GM19193 (cell line): ENCODE results near the gene TEX12.

ENCODE experiments used
- POLR2A ChIP-seq: IDR thresholded peaks from 4 replicates; pipeline ENCODE4 v1.6.1; 2011; ENCODE audit not compliant: insufficient read depth, insufficient read length; ENCODE audit errors: extremely low read depth

TEX12 gene

DNA sequence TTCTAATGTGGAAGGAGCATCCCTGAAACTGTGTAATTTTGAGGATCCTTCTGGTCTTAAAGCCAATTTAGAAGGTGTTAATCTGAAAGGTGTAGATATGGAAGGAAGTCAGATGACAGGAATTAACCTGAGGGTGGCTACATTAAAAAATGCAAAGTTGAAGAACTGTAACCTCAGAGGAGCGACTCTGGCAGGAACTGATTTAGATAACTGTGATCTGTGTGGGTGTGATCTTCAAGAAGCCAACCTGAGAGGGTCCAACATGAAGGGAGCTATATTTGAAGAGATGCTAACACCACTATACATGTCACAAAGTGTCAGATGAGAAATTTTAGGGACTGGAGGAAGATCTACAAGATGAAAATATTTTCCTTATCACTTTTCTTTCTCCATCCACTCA lies 15.7 kb downstream of the TEX12 start:
- TF ChIP-seq POLR2A, result no peak

DNA sequence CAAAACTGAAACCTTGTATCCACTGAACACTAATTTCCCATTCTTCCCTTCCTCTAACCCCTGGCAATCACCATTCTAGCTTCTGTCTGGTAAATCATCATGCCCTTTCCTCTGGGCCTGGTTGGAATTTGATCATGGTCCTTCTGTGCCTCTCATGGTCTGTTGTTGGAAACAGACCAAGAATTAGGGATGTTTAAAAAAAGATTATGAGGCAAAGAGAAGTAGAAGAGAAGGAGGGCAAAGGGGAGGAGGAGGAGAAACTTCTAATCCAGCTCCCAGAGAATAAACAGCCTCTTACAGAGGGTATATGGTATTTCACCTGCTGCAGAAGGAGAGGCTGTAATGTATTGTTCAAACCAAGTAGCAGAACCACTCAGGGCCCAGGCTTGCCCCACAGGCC lies 18.7 kb downstream of the TEX12 start:
- TF ChIP-seq POLR2A, result no peak

DNA sequence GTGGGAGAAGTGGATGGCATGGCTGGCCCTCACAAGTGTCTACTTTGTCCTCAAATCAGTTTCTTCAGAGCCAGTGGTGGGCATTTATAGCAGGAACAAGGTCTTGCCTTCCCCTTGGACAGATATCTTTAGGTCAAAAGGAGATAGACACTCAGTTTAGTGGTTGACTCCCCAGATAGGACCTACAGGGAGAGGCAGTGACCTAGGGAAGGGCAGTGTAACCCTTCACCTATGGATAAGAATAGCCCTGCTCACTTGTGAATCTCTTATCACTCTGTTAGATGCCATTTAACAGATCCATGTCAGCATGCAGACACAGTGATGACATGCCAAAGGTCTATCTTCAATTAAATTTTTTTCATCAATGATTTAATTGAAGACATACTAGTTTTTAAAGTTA lies 19.1 kb downstream of the TEX12 start:
- no peak for TF ChIP-seq POLR2A

DNA sequence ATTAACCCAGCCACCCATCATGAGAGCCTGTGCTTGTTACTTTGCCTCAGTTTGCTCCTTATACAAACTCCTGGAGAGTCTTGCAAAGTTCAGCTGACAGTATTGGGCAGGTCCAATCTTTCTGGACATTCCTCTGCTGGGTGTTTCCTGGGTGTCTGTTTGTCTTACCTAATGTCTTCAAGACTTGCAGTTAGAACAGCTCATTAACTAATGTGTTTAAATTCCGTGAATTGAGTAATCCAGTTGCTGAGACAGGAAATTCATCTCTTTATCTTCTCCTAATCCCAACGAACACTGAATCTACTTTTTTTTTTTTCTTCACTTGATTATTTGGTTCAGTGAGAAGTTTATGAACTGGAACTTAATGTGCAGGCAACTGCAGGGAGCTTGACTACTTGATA lies 28.8 kb downstream of the TEX12 start:
- no peak for TF ChIP-seq POLR2A

DNA sequence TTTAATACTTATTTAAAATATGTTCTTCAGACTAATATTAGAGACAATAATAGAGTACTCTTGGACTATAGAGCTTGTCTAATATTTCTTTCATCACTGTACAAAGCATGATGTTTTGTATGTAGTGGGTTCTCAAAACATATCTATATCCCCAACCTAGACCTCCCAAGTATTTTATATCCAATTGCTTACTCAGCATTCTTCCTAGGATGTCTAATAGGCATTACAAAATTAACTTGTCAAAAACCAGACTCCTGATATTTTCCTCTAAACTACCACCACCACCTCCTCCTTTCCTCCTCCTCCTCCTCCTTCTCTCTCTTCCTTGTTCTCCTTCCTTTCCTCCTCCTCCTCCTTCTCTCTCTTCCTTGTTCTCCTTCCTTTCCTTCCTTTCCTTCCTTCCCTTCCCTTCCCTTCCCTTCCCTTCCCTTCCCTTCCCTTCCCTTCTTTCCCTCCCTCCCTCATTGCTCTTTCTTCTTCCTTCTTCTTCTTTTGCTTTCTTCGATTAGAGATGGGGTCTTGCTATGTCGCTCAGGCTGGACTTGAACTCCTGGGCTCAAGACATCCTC lies 29.4 kb downstream of the TEX12 start:
- TF ChIP-seq POLR2A, result no peak

- TF ChIP-seq POLR2A, result no peak
These were observed 33.1 kb downstream of the TEX12 start for GRCh38 chr11:112200252-112200651.

- no peak for TF ChIP-seq POLR2A
These were observed 38.9 kb downstream of the TEX12 start for GRCh38 chr11:112206071-112206470.

GRCh38 chr11:112210890-112211289 lies 43.7 kb downstream of the TEX12 start:
- no peak for TF ChIP-seq POLR2A

DNA sequence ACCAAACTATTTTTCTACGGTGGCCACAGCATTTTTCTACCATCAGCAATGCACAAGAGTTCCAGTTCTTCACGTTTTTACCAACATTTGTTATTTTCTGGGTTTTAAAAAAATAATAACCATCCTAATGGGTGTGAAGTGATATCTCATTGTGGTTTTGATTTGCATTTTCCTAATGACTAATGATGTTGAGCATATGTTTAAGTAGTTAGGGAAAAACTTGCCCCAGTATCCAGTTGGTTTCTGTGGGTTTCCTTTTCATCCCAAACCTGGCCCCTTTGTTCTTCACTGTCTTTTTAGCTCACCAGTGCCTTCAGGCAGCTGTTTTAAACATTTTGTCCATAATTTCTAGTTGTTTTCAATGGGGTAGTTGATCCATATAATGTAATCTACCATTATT lies 44.4 kb downstream of the TEX12 start:
- TF ChIP-seq POLR2A, result no peak

GRCh38 chr11:112212290-112212689 lies 45.1 kb downstream of the TEX12 start:
- no peak for TF ChIP-seq POLR2A

- no peak for TF ChIP-seq POLR2A
These were observed 45.5 kb downstream of the TEX12 start for GRCh38 chr11:112212710-112213109.

GRCh38 chr11:112213753-112214152 lies 46.6 kb downstream of the TEX12 start:
- no peak for TF ChIP-seq POLR2A

DNA sequence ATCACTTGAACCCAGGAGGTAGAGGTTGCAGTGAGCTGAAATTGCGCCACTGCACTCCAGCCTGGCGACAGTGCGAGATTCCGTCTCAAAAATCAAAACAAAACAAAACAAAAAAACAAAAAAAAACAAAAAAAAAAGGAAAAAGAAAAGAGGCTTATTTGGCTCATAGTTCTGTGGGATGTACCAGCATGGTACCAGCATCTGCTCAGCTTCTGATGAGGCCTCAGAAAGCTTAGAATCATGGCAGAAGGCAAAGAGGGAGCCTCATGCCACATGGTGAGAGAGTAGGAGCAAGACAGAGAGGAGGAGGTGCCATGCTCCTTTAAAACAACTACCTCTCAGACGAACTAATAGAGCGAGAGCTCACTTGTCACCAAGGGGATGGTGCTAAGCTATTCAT lies 48.4 kb downstream of the TEX12 start:
- no peak for TF ChIP-seq POLR2A

DNA sequence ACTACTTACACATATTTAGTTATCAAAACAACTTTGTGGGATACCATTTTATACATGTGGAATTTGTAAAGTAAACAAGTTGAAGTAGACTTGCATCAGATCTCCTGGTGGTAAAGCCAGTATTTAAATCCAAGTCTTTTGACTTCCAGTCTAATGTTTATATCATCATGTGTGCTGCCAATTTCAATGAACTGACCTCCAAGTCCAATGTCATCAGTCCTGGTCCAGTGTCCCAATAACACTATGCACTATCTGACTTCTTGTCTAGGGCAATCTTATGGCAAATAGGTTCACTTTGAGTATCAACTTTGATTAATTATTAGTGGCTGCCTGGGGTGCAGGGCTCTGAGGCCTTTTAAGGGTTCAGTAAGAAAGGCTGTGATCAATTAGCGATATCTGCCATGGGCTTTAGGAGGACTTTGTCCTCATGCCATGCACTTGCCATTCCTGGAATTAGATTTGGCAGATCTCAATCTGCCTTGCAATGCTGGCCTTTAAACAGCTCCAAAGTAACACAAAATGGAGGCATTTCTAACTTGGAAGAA lies 49.5 kb downstream of the TEX12 start:
- TF ChIP-seq POLR2A, result no peak

GRCh38 chr11:112219476-112220232 lies 52.5 kb downstream of the TEX12 start:
- TF ChIP-seq POLR2A, result no peak

- TF ChIP-seq POLR2A, result no peak
These were observed 54.2 kb downstream of the TEX12 start for GRCh38 chr11:112221274-112221835.
